SK-N-SH treated with all-trans-retinoic acid at 6 μM for 48 hours (cell line): Measurements from ENCODE around the gene CKAP4.

Source experiments
- ATAC-seq: fragments of 200-7000 bp; cut with Tn5 transposase; 3 replicates; pipeline ENCODE4 v1.9.1; 2020; ENCODE audit warnings: mild to moderate bottlenecking, moderate library complexity
- BACH2 ChIP-seq: fragments of 250-450 bp; sonication (Bioruptor Pico); IDR thresholded peaks from 2 replicates; pipeline ENCODE4 v1.9.0; 2021; ENCODE audit warnings: mild to moderate bottlenecking, borderline replicate concordance
- CSDC2 ChIP-seq: fragments of 250-450 bp; sonication (Bioruptor Pico); IDR thresholded peaks from 2 replicates; pipeline ENCODE4 v1.5.0; 2020; ENCODE audit warnings: mild to moderate bottlenecking, moderate library complexity
- ESRRG ChIP-seq: fragments of 250-450 bp; sonication (Bioruptor Pico); IDR thresholded peaks from 2 replicates; pipeline ENCODE4 v1.6.1; 2021; ENCODE audit warnings: mild to moderate bottlenecking
- GLIS3 ChIP-seq: fragments of 250-450 bp; sonication (Bioruptor Pico); IDR thresholded peaks from 2 replicates; pipeline ENCODE4 v1.5.0; 2020; ENCODE audit warnings: mild to moderate bottlenecking, moderate library complexity
- ISL1 ChIP-seq: fragments of 250-450 bp; sonication (Bioruptor Pico); IDR thresholded peaks from 2 replicates; pipeline ENCODE4 v2.1.2; 2022; ENCODE audit warnings: mild to moderate bottlenecking, moderate library complexity
- OSR1 ChIP-seq: fragments of 250-450 bp; sonication (Bioruptor Pico); IDR thresholded peaks from 2 replicates; pipeline ENCODE4 v1.8.0; 2022; ENCODE audit warnings: moderate library complexity, mild to moderate bottlenecking, inconsistent platforms
- PPARA ChIP-seq: fragments of 250-450 bp; sonication (Bioruptor Pico); IDR thresholded peaks from 2 replicates; pipeline ENCODE4 v1.5.0; 2020; ENCODE audit warnings: mild to moderate bottlenecking, borderline replicate concordance
- RARB ChIP-seq: fragments of 250-450 bp; sonication (Bioruptor Pico); IDR thresholded peaks from 2 replicates; pipeline ENCODE4 v1.8.0; 2021; ENCODE audit warnings: mild to moderate bottlenecking, moderate library complexity
- SNAI2 ChIP-seq: fragments of 250-450 bp; sonication (Bioruptor Pico); IDR thresholded peaks from 2 replicates; pipeline ENCODE4 v1.5.0; 2020; ENCODE audit warnings: mild to moderate bottlenecking, moderate library complexity
- TCF4 ChIP-seq: fragments of 250-450 bp; sonication (Bioruptor Pico); IDR thresholded peaks from 2 replicates; pipeline ENCODE4 v1.8.0; 2021; ENCODE audit warnings: mild to moderate bottlenecking, moderate library complexity, borderline replicate concordance
- TOX ChIP-seq: fragments of 250-450 bp; sonication (Bioruptor Pico); IDR thresholded peaks from 2 replicates; pipeline ENCODE4 v1.8.0; 2021; ENCODE audit warnings: mild to moderate bottlenecking, moderate library complexity, borderline replicate concordance
- ZC3H10 ChIP-seq: fragments of 250-450 bp; sonication (Bioruptor Pico); IDR thresholded peaks from 2 replicates; pipeline ENCODE4 v1.5.1; 2021; ENCODE audit warnings: mild to moderate bottlenecking, moderate library complexity
- ZFP3 ChIP-seq: fragments of 250-450 bp; sonication (Bioruptor Pico); IDR thresholded peaks from 2 replicates; pipeline ENCODE4 v1.5.0; 2020; ENCODE audit warnings: mild to moderate bottlenecking, moderate library complexity
- ZFP30 ChIP-seq: fragments of 450-650 bp; formaldehyde crosslinking; IDR thresholded peaks from 2 replicates; pipeline ENCODE4 v1.5.0; 2022; ENCODE audit warnings: mild to moderate bottlenecking, moderate library complexity
- ZNF565 ChIP-seq: fragments of 450-650 bp; formaldehyde crosslinking; conservative IDR thresholded peaks from 2 replicates; pipeline ENCODE4 v1.5.0; 2020; ENCODE audit warnings: low read depth, mild to moderate bottlenecking, moderate library complexity
- ZNF70 ChIP-seq: fragments of 450-650 bp; formaldehyde crosslinking; IDR thresholded peaks from 2 replicates; pipeline ENCODE4 v1.5.0; 2020; ENCODE audit warnings: mild to moderate bottlenecking, moderate library complexity
- ZNF8 ChIP-seq: fragments of 450-650 bp; formaldehyde crosslinking; IDR thresholded peaks from 2 replicates; pipeline ENCODE4 v1.5.0; 2020; ENCODE audit warnings: mild to moderate bottlenecking, moderate library complexity
- TF ChIP-seq, protein P1 (sequence below): fragments of 250-450 bp; sonication (Bioruptor Pico); IDR thresholded peaks from 2 replicates; pipeline ENCODE4 v1.8.0; 2021; ENCODE audit warnings: low read depth, mild to moderate bottlenecking, moderate library complexity, borderline replicate concordance
- TF ChIP-seq, protein P2 (sequence below): fragments of 250-450 bp; sonication (Bioruptor Pico); IDR thresholded peaks from 2 replicates; pipeline ENCODE4 v1.8.0; 2020; ENCODE audit warnings: mild to moderate bottlenecking, moderate library complexity, borderline replicate concordance
- TF ChIP-seq, protein P3 (sequence below): fragments of 250-450 bp; sonication (Bioruptor Pico); IDR thresholded peaks from 2 replicates; pipeline ENCODE4 v1.5.1; 2020; ENCODE audit warnings: low read depth, mild to moderate bottlenecking, moderate library complexity
- TF ChIP-seq, protein P4 (sequence below): fragments of 250-450 bp; sonication (Bioruptor Pico); IDR thresholded peaks from 2 replicates; pipeline ENCODE4 v1.5.1; 2021; ENCODE audit warnings: mild to moderate bottlenecking, moderate library complexity

Gene CKAP4

DNA sequence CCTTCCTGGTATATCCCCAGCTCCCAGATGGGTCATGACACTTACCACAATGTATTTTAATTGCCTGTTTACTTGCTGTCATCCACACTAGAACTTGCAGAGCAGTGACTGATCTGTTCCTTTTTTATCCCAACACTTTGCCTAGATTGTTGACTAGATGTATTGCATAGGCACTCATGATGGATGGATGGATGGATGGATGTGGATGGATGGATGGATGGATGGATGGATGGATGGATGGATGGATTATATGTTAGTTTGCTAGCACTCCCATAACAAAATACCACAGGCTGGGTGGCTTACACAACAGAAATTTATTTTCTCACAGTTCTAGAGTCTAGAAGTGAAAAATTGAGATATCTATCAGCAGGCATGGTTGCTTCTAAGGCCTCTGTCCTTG lies 8.7 kb upstream of the CKAP4 start:
- TF ChIP-seq BACH2 (CRISPR knock-in tag), result no peak
- TF ChIP-seq ISL1 (CRISPR knock-in tag), result no peak
- TF ChIP-seq ZNF565, result no peak
- TF ChIP-seq, protein P1, sequence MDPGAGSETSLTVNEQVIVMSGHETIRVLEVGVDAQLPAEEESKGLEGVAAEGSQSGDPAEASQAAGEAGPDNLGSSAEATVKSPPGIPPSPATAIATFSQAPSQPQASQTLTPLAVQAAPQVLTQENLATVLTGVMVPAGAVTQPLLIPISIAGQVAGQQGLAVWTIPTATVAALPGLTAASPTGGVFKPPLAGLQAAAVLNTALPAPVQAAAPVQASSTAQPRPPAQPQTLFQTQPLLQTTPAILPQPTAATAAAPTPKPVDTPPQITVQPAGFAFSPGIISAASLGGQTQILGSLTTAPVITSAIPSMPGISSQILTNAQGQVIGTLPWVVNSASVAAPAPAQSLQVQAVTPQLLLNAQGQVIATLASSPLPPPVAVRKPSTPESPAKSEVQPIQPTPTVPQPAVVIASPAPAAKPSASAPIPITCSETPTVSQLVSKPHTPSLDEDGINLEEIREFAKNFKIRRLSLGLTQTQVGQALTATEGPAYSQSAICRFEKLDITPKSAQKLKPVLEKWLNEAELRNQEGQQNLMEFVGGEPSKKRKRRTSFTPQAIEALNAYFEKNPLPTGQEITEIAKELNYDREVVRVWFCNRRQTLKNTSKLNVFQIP, result no peak
- TF ChIP-seq OSR1 (CRISPR knock-in tag), result no peak
- TF ChIP-seq ZNF8 (CRISPR knock-in tag), result no peak
- no peak for TF ChIP-seq TOX
- no peak for TF ChIP-seq ZFP30
- TF ChIP-seq, protein P2, sequence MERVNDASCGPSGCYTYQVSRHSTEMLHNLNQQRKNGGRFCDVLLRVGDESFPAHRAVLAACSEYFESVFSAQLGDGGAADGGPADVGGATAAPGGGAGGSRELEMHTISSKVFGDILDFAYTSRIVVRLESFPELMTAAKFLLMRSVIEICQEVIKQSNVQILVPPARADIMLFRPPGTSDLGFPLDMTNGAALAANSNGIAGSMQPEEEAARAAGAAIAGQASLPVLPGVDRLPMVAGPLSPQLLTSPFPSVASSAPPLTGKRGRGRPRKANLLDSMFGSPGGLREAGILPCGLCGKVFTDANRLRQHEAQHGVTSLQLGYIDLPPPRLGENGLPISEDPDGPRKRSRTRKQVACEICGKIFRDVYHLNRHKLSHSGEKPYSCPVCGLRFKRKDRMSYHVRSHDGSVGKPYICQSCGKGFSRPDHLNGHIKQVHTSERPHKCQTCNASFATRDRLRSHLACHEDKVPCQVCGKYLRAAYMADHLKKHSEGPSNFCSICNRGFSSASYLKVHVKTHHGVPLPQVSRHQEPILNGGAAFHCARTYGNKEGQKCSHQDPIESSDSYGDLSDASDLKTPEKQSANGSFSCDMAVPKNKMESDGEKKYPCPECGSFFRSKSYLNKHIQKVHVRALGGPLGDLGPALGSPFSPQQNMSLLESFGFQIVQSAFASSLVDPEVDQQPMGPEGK (CRISPR knock-in tag), result no peak
- no peak for ATAC-seq

DNA sequence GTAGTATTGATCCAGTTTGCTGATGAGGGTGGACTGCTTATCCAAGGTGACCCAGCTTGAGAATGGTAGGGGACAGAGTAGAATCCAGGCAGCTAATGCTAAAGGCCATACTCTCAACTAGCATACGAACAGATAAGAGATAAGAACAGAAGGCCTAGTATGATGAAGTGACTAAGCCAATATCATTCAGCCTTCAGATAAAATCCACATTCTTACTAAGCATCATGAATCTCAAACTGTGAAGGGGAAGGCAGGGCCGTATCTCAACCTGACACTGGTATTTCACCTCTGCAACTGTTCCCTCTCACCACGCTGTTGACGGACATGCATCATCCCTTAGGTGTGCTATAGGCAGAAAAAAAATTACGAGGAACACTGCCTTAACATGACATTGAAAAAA lies 8.1 kb upstream of the CKAP4 start:
- no peak for ATAC-seq
- TF ChIP-seq, protein P3, sequence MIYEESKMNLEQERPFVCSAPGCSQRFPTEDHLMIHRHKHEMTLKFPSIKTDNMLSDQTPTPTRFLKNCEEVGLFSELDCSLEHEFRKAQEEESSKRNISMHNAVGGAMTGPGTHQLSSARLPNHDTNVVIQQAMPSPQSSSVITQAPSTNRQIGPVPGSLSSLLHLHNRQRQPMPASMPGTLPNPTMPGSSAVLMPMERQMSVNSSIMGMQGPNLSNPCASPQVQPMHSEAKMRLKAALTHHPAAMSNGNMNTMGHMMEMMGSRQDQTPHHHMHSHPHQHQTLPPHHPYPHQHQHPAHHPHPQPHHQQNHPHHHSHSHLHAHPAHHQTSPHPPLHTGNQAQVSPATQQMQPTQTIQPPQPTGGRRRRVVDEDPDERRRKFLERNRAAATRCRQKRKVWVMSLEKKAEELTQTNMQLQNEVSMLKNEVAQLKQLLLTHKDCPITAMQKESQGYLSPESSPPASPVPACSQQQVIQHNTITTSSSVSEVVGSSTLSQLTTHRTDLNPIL (CRISPR knock-in tag), result no peak
- TF ChIP-seq TCF4 (CRISPR knock-in tag), result no peak
- no peak for TF ChIP-seq SNAI2
- TF ChIP-seq ISL1 (CRISPR knock-in tag), result no peak
- TF ChIP-seq ZNF70 (CRISPR knock-in tag), result no peak
- TF ChIP-seq GLIS3 (CRISPR knock-in tag), result no peak
- TF ChIP-seq ZNF8 (CRISPR knock-in tag), result no peak
- no peak for TF ChIP-seq CSDC2 (CRISPR knock-in tag)
- TF ChIP-seq, protein P1, result no peak
- TF ChIP-seq, protein P4, sequence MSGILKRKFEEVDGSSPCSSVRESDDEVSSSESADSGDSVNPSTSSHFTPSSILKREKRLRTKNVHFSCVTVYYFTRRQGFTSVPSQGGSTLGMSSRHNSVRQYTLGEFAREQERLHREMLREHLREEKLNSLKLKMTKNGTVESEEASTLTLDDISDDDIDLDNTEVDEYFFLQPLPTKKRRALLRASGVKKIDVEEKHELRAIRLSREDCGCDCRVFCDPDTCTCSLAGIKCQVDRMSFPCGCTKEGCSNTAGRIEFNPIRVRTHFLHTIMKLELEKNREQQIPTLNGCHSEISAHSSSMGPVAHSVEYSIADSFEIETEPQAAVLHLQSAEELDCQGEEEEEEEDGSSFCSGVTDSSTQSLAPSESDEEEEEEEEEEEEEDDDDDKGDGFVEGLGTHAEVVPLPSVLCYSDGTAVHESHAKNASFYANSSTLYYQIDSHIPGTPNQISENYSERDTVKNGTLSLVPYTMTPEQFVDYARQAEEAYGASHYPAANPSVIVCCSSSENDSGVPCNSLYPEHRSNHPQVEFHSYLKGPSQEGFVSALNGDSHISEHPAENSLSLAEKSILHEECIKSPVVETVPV, result no peak
- TF ChIP-seq ZNF565, result no peak
- TF ChIP-seq ZC3H10 (CRISPR knock-in tag), result no peak
- no peak for TF ChIP-seq ZFP3 (CRISPR knock-in tag)
- TF ChIP-seq PPARA (CRISPR knock-in tag), result no peak
- TF ChIP-seq BACH2 (CRISPR knock-in tag), result no peak
- no peak for TF ChIP-seq RARB (CRISPR knock-in tag)
- TF ChIP-seq, all 23 proteins: peak for 0

DNA sequence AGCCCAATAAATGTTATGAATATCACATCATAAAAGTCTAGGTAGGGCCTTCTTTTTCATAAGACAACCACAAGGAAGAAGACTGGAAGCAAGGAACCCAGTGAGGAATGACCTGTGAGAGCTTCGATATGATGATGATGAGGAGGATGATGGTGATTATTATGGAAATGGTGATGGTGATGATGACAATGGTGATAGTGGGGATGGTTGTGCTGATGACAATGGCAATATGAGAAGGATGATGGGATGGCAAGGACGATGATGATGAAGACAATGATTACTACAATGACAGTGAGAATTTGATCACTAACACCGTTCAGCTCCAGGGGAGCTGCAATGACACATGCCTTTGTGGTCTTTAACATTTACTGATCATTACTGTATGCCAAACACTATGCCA lies 7.7 kb upstream of the CKAP4 start:
- TF ChIP-seq ESRRG (CRISPR knock-in tag) (no peak), OSR1 (CRISPR knock-in tag) (no peak), ZNF565 (no peak), TOX (no peak), SNAI2 (no peak)
- TF ChIP-seq, protein P4, result no peak
- TF ChIP-seq, protein P2 (CRISPR knock-in tag), result no peak
- ATAC-seq, result no peak
